ENCODE measurements around the gene CEP192. TPM values are rescaled to one million over a fixed set of nuclear protein-coding genes. Genes with fewer than 3 reads are reported as not detected.

The CEP192 gene
- total RNA-seq, 1 donor from 2014 or later: 20.1 TPM

DNA sequence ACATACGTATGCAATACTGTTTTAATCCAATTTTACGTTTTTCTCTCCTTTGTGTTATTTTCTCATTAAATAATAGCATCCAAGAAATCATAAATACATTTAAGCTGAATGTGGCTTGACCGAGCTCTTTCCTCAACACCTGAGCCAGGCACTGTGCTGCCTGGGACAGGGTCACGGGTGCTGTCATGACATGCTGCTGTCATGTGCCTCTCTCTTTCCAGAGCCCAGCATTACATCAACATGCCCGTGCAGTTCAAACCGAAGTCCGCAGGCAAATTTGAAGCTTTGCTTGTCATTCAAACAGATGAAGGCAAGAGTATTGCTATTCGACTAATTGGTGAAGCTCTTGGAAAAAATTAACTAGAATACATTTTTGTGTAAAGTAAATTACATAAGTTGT is 133.2 kb downstream of the CEP192 start:
- H3K36me3 Mint-ChIP-seq (ENCODE audit: unreplicated experiment): no peaks in the 10 kb centered on the region
- H3K9me3 Mint-ChIP-seq (ENCODE audit: unreplicated experiment): no peaks in the 10 kb centered on the region
- TF ChIP-seq, protein P1, sequence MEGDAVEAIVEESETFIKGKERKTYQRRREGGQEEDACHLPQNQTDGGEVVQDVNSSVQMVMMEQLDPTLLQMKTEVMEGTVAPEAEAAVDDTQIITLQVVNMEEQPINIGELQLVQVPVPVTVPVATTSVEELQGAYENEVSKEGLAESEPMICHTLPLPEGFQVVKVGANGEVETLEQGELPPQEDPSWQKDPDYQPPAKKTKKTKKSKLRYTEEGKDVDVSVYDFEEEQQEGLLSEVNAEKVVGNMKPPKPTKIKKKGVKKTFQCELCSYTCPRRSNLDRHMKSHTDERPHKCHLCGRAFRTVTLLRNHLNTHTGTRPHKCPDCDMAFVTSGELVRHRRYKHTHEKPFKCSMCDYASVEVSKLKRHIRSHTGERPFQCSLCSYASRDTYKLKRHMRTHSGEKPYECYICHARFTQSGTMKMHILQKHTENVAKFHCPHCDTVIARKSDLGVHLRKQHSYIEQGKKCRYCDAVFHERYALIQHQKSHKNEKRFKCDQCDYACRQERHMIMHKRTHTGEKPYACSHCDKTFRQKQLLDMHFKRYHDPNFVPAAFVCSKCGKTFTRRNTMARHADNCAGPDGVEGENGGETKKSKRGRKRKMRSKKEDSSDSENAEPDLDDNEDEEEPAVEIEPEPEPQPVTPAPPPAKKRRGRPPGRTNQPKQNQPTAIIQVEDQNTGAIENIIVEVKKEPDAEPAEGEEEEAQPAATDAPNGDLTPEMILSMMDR (IDR thresholded peaks at IDR 0.05; ENCODE audit: partially characterized antibody, unreplicated experiment): no peak
- H3K27ac Mint-ChIP-seq (ENCODE audit: unreplicated experiment): no peak overlapping the region
- H3K27me3 Mint-ChIP-seq (ENCODE audit: unreplicated experiment): no peaks in the 10 kb centered on the region
- DNase-seq: no peak
- no peaks in the 10 kb centered on the region for H3K4me1 Mint-ChIP-seq (ENCODE audit: low read depth, unreplicated experiment)
- no peak overlapping the region for H3K4me3 Mint-ChIP-seq (ENCODE audit: unreplicated experiment)

DNA sequence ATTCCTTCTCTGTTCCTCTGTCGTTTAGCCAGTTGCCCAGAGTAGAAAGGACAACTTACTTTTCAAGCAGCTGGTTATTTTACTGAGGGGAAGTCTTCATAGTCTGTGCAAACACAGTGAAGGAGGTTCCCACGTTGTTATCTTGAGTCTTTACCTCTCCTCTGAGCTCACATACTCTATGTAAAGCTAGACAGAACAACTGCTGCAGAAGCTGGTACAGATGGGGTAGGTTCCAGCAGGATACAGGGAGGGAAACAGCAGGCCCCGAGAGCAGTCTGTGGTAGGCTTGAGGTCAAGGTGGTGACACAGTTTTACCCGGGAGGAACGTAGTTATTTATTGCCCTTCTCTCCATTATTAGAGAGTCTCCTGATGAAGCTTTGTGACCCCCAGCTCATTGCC is 134.0 kb downstream of the CEP192 start:
- peaks cover 1% of the 10 kb centered on the region for H3K9me3 Mint-ChIP-seq (ENCODE audit: unreplicated experiment)
- H3K4me3 Mint-ChIP-seq (ENCODE audit: unreplicated experiment): no peak overlapping the region
- H3K27ac Mint-ChIP-seq (ENCODE audit: unreplicated experiment): no peak overlapping the region

DNA sequence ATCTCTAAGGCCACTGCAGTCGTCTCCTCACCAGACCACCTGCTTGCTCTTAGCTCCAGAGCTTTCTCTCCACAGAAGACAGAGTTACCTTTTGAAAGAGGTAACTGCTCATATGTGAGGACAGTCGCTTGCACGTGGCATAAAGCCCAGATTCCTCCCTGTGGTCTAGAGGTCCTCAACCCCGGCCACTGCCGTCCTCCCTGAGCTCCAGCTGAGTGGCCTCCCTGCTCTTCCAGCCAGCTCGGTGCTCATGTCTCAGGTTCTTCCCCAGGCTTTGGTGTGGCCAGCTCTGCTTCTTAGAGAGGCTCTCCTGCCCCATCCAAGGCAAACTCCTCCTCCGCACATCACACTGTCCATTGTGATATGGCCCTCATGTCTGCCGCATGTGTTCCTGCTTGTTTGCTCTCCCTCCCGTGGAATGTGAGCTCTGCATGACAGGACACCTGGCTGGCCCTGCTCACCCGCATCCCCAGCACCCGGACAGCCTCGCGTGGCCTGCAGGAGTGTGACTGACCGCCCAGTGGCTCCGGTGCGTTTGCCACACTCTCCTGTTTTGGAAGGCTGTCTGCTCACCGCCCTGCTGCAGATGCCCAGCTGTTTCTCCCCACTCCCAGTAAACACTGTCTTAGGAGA is 135.9 kb downstream of the CEP192 start:
- H3K4me3 Mint-ChIP-seq (ENCODE audit: unreplicated experiment): no peak overlapping the region
- TF ChIP-seq, protein P1 (IDR thresholded peaks at IDR 0.05; ENCODE audit: partially characterized antibody, unreplicated experiment): no peak
- H3K27me3 Mint-ChIP-seq (ENCODE audit: unreplicated experiment): peaks cover 2% of the 10 kb centered on the region
- peaks cover 11% of the 10 kb centered on the region for H3K36me3 Mint-ChIP-seq (ENCODE audit: unreplicated experiment)
- no peak overlapping the region for H3K27ac Mint-ChIP-seq (ENCODE audit: unreplicated experiment)
- H3K9me3 Mint-ChIP-seq (ENCODE audit: unreplicated experiment): peaks cover 1% of the 10 kb centered on the region
- H3K4me1 Mint-ChIP-seq (ENCODE audit: low read depth, unreplicated experiment): no peaks in the 10 kb centered on the region
- no peak for DNase-seq

More for the DNA sequence above, 134.0 kb downstream of the CEP192 start:
- TF ChIP-seq, protein P1 (IDR thresholded peaks at IDR 0.05; ENCODE audit: partially characterized antibody, unreplicated experiment): no peak
- H3K4me1 Mint-ChIP-seq (ENCODE audit: low read depth, unreplicated experiment): no peaks in the 10 kb centered on the region
- no peak for DNase-seq
- H3K36me3 Mint-ChIP-seq (ENCODE audit: unreplicated experiment): peaks cover 4% of the 10 kb centered on the region
- peaks cover 2% of the 10 kb centered on the region for H3K27me3 Mint-ChIP-seq (ENCODE audit: unreplicated experiment)

DNA sequence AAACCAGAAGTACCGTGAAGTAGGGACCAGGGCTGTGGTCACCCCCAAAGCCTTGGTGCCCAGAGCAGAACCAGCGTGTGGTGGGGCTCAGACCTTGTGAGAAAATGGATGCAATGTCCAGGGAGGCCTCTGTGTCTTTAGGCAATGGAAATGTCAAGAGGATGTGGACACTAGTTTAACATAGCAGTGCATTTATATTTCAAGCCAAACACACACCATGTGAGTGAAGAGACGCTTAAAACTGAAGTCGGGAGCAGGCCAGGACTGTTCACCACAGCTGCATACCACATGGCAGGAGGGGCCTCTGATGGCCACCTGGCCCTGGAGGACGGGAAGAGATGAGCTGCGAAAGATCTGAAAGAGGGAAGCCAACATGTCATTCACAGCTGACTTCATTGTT is 140.1 kb downstream of the CEP192 start:
- H3K4me3 Mint-ChIP-seq (ENCODE audit: unreplicated experiment): no peak overlapping the region

More for the DNA sequence above, 140.1 kb downstream of the CEP192 start:
- no peak for DNase-seq
- H3K27me3 Mint-ChIP-seq (ENCODE audit: unreplicated experiment): peaks cover 9% of the 10 kb centered on the region
- H3K4me1 Mint-ChIP-seq (ENCODE audit: low read depth, unreplicated experiment): no peaks in the 10 kb centered on the region
- TF ChIP-seq, protein P1 (IDR thresholded peaks at IDR 0.05; ENCODE audit: partially characterized antibody, unreplicated experiment): no peak
- H3K36me3 Mint-ChIP-seq (ENCODE audit: unreplicated experiment): peaks cover 28% of the 10 kb centered on the region
- H3K27ac Mint-ChIP-seq (ENCODE audit: unreplicated experiment): no peak overlapping the region
- H3K9me3 Mint-ChIP-seq (ENCODE audit: unreplicated experiment): peaks cover 3% of the 10 kb centered on the region
